K562 (cell line): Measurements from ENCODE around the gene CPM. TPM values are rescaled to one million over a fixed set of nuclear protein-coding genes. Genes with fewer than 3 reads are reported as not detected.

Experiments used
- BDP1 ChIP-seq: IDR thresholded peaks from 3 replicates; pipeline ENCODE4 v1.6.1; 2011; ENCODE audit not compliant: insufficient read length, insufficient read depth
- CBX2 ChIP-seq: fragments of 200-600 bp; sonication (generic); IDR thresholded peaks from one replicate; pipeline ENCODE4 v1.6.1; 2012; ENCODE audit warnings: mild to moderate bottlenecking, low read length, inconsistent platforms; ENCODE audit not compliant: insufficient read depth, poor library complexity, severe bottlenecking
- FOXK1 ChIP-seq: sonication (generic); formaldehyde crosslinking; IDR thresholded peaks from 2 replicates; pipeline ENCODE4 v1.8.0; 2022; ENCODE audit warnings: missing genetic modification reagents, mild to moderate bottlenecking, borderline replicate concordance
- FOXM1 ChIP-seq, 2 experiments: fragments of 450-650 bp in 1 of 2; sonication (generic) in 1 of 2; formaldehyde crosslinking in 1 of 2; IDR thresholded peaks; 2 replicates each; pipeline versions ENCODE4 v1.6.1 to v1.9.0; 2017 to 2022; ENCODE audit warnings: low read depth in 2 of 2, mild to moderate bottlenecking in 2 of 2, missing genetic modification reagents in 1 of 2, moderate library complexity in 1 of 2
- GABPB2 ChIP-seq: fragments of 250-450 bp; sonication (Bioruptor Pico); conservative IDR thresholded peaks from 2 replicates; pipeline ENCODE4 v1.5.1; 2021; ENCODE audit warnings: mild to moderate bottlenecking
- KLF16 ChIP-seq: IDR thresholded peaks from 2 replicates; pipeline ENCODE4 v1.6.1; 2016; ENCODE audit warnings: antibody characterized with exemption
- NCOR1 ChIP-seq: fragments of 450-650 bp; IDR thresholded peaks from 2 replicates; pipeline ENCODE4 v1.6.1; 2016; ENCODE audit warnings: mild to moderate bottlenecking, moderate library complexity
- NUFIP1 ChIP-seq: fragments of 450-650 bp; IDR thresholded peaks from 2 replicates; pipeline ENCODE4 v1.6.1; 2018; ENCODE audit not compliant: partially characterized antibody
- PHB2 ChIP-seq: fragments of 450-650 bp; IDR thresholded peaks from 2 replicates; pipeline ENCODE4 v1.6.1; 2017; ENCODE audit warnings: low read depth
- PTBP1 ChIP-seq: fragments of 200-400 bp; formaldehyde crosslinking; IDR thresholded peaks from 2 replicates; pipeline ENCODE4 v1.6.1; 2017; ENCODE audit warnings: low read depth, low read length
- RBBP5 ChIP-seq: fragments of 200-600 bp; sonication (generic); IDR thresholded peaks from 2 replicates; pipeline ENCODE4 v1.6.1; 2012; ENCODE audit warnings: borderline replicate concordance, mild to moderate bottlenecking, low read length, control low read depth, inconsistent platforms; ENCODE audit not compliant: insufficient read depth, poor library complexity, severe bottlenecking
- RBM22 ChIP-seq: fragments of 200-400 bp; formaldehyde crosslinking; IDR thresholded peaks from 2 replicates; pipeline ENCODE4 v1.6.1; 2018; ENCODE audit warnings: low read length, low read depth; ENCODE audit not compliant: poor library complexity, severe bottlenecking
- RUNX1 ChIP-seq: sonication (generic); IDR thresholded peaks from 2 replicates; pipeline ENCODE4 v1.6.1; 2016; ENCODE audit warnings: antibody characterized with exemption, low read depth
- SIRT6 ChIP-seq: IDR thresholded peaks from one replicate; pipeline ENCODE4 v1.6.1; 2012; ENCODE audit warnings: low read depth, mild to moderate bottlenecking, control low read depth, inconsistent platforms, low read length, moderate library complexity
- SMARCB1 ChIP-seq: IDR thresholded peaks from 2 replicates; pipeline ENCODE4 v1.6.1; 2011; ENCODE audit warnings: improper control_type of control experiment, low read depth; ENCODE audit not compliant: insufficient read length
- SREBF1 ChIP-seq: fragments of 150-350 bp; IDR thresholded peaks from 2 replicates; pipeline ENCODE4 v1.6.1; 2014; ENCODE audit warnings: antibody characterized with exemption, low read depth, low read length, borderline replicate concordance
- TBP ChIP-seq: optimal IDR thresholded peaks from 2 replicates; pipeline ENCODE3; 2011; ENCODE audit warnings: low read depth, low read length, improper control_type of control experiment
- TEAD1 ChIP-seq, 2 experiments: fragments of 450-650 bp in 1 of 2; sonication (generic) in 1 of 2; formaldehyde crosslinking; IDR thresholded peaks; 2 replicates each; pipeline versions ENCODE4 v1.4.0 to v1.8.0; 2020 to 2022; ENCODE audit warnings: mild to moderate bottlenecking in 2 of 2, missing genetic modification reagents in 1 of 2
- ZEB2 ChIP-seq: fragments of 450-650 bp; IDR thresholded peaks from 2 replicates; pipeline ENCODE4 v1.6.1; 2016
- ZKSCAN3 ChIP-seq: fragments of 250-450 bp; sonication (Bioruptor Pico); IDR thresholded peaks from 2 replicates; pipeline ENCODE4 v1.4.0; 2020
- ZNF263 ChIP-seq: sonication (generic); formaldehyde crosslinking; IDR thresholded peaks from 2 replicates; pipeline ENCODE4 v1.8.0; 2022; ENCODE audit warnings: mild to moderate bottlenecking, missing genetic modification reagents, borderline replicate concordance
- ZNF282 ChIP-seq: sonication (generic); formaldehyde crosslinking; IDR thresholded peaks from 2 replicates; pipeline ENCODE4 v1.8.1; 2023; ENCODE audit warnings: missing genetic modification reagents
- ZNF347 ChIP-seq: fragments of 450-650 bp; formaldehyde crosslinking; IDR thresholded peaks from 2 replicates; pipeline ENCODE4 v1.4.0; 2020; ENCODE audit warnings: low read depth, mild to moderate bottlenecking, moderate library complexity
- ZNF354B ChIP-seq: fragments of 250-450 bp; sonication (Bioruptor Pico); IDR thresholded peaks from 2 replicates; pipeline ENCODE4 v1.4.0; 2020
- ZNF436 ChIP-seq: fragments of 250-450, 450-650 bp; sonication (Bioruptor Pico); formaldehyde crosslinking; IDR thresholded peaks from 2 replicates; pipeline ENCODE4 v1.7.0; 2020; ENCODE audit warnings: mild to moderate bottlenecking
- ZNF561 ChIP-seq: fragments of 450-650 bp; formaldehyde crosslinking; conservative IDR thresholded peaks from 2 replicates; pipeline ENCODE4 v1.4.0; 2020; ENCODE audit warnings: mild to moderate bottlenecking, moderate library complexity
- ZNF584 ChIP-seq: fragments of 200-800 bp; sonication (Bioruptor generic); IDR thresholded peaks from 2 replicates; pipeline ENCODE4 v1.6.1; 2016; ENCODE audit warnings: low read depth, mild to moderate bottlenecking, missing genetic modification characterization, missing compliant biosample characterization
- ZNF75A ChIP-seq: fragments of 450-650 bp; formaldehyde crosslinking; IDR thresholded peaks from 2 replicates; pipeline ENCODE4 v1.4.0; 2020; ENCODE audit warnings: mild to moderate bottlenecking
- polyA plus RNA-seq, 8 experiments: library from polyadenylated mRNA; depleted of rRNA in 4 of 8; stranded (reverse) in 5 of 8; unstranded in 3 of 8; fragments of >200 nt; fragmentation: Nextera tagmentation in 2 of 8; fragmentation: Illumina TruSeq in 1 of 8; extraction: Ambion mirVana in 2 of 8; extraction: Trizol in 1 of 8; gene quantifications; 2 replicates each; pipeline versions ENCODE4 v1.2.1 to v1.2.3, GENCODE V29; 2011 to 2014; ENCODE audit warnings: inconsistent platforms in 1 of 8, missing spikeins in 1 of 8
- total RNA-seq, 7 experiments: library from RNA; depleted of rRNA in 6 of 7; stranded (reverse); fragments of >200 nt in 6 of 7; fragmentation: Illumina TruSeq in 2 of 7; extraction: Trizol in 2 of 7; gene quantifications; 2 replicates each; pipeline versions ENCODE4 v1.2.1 to v1.2.3, GENCODE V29; 2011 to 2021; ENCODE audit warnings: low replicate concordance in 1 of 7
- TF ChIP-seq, protein P1 (sequence below): fragments of 450-650 bp; formaldehyde crosslinking; IDR thresholded peaks from 2 replicates; pipeline ENCODE4 v1.4.0; 2022; ENCODE audit warnings: missing genetic modification characterization
- TF ChIP-seq, protein P2 (sequence below): fragments of 450-650 bp; formaldehyde crosslinking; IDR thresholded peaks from 2 replicates; pipeline ENCODE4 v1.4.0; 2022; ENCODE audit warnings: mild to moderate bottlenecking, moderate library complexity
- TF ChIP-seq, protein P3 (sequence below): sonication (generic); formaldehyde crosslinking; IDR thresholded peaks from 2 replicates; pipeline ENCODE4 v1.8.0; 2022; ENCODE audit warnings: mild to moderate bottlenecking, missing genetic modification reagents

Gene CPM
- total and polyA plus RNA-seq, 9 of the 15 experiments (the other 6 are each of a cell fraction or from before 2014, with no cell fraction given), result 0.31 TPM; not detected in 8

DNA sequence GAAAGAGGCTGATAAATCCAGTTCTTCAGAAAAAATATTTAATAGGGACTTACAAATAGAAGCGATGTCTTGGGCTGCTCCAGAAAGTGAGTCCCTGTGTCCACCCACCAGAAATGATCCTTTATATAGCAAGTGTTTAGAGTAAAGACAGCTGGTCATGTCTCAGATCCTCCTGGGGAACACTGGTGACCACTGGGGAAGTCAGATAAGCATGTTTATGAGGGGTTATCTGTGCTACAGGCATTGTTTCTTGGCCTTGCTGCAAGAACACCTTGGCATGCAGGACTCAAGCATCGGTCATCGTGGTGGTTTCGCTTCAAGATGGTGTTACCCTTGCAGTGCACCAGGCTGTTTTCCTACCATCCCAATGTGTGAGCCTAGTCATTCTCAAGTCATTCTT, 27.2 kb downstream of the CPM start (continued):
- TF ChIP-seq ZNF584 (CRISPR knock-in tag) (no peak), NUFIP1 (no peak), RBBP5 (no peak), ZNF282 (no peak), ZNF436 (no peak), KLF16 (peak; percentile 68; the same call in 1 of the 2 replicates), GABPB2 (CRISPR knock-in tag) (no peak), FOXM1 (IDR thresholded peaks at IDR 0.05; ENCODE audit: low read depth) (0 out of 2 replicates have a peak, but pooled peaks have one; percentile 25), FOXM1 (CRISPR knock-in tag; IDR thresholded peaks at IDR 0.05; ENCODE audit: low read depth) (no peak), PHB2 (no peak), BDP1 (no peak), SIRT6 (no peak), SMARCB1 (no peak), ZNF354B (CRISPR knock-in tag) (no peak), SREBF1 (no peak), CBX2 (no peak), PTBP1 (no peak), FOXK1 (CRISPR knock-in tag) (no peak), NCOR1 (peak; percentile 71), ZEB2 (no peak), RUNX1 (no peak), ZNF75A (CRISPR knock-in tag) (no peak), TBP (no peak), ZNF561 (CRISPR knock-in tag) (no peak), ZNF347 (no peak), ZKSCAN3 (CRISPR knock-in tag) (no peak), RBM22 (no peak), ZNF263 (CRISPR knock-in tag) (peak; percentile 73; the same call in 1 of the 2 replicates), TEAD1 (CRISPR knock-in tag; IDR thresholded peaks at IDR 0.05) (0 out of 4 replicates have a peak, but pooled peaks of 1 of the 2 experiments have one; percentile 25)
- TF ChIP-seq, protein P1, sequence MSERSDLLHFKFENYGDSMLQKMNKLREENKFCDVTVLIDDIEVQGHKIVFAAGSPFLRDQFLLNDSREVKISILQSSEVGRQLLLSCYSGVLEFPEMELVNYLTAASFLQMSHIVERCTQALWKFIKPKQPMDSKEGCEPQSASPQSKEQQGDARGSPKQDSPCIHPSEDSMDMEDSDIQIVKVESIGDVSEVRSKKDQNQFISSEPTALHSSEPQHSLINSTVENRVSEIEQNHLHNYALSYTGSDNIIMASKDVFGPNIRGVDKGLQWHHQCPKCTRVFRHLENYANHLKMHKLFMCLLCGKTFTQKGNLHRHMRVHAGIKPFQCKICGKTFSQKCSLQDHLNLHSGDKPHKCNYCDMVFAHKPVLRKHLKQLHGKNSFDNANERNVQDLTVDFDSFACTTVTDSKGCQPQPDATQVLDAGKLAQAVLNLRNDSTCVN (CRISPR knock-in tag), result no peak
- TF ChIP-seq, protein P2, sequence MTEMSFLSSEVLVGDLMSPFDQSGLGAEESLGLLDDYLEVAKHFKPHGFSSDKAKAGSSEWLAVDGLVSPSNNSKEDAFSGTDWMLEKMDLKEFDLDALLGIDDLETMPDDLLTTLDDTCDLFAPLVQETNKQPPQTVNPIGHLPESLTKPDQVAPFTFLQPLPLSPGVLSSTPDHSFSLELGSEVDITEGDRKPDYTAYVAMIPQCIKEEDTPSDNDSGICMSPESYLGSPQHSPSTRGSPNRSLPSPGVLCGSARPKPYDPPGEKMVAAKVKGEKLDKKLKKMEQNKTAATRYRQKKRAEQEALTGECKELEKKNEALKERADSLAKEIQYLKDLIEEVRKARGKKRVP (CRISPR knock-in tag), result no peak
- TF ChIP-seq, protein P3, sequence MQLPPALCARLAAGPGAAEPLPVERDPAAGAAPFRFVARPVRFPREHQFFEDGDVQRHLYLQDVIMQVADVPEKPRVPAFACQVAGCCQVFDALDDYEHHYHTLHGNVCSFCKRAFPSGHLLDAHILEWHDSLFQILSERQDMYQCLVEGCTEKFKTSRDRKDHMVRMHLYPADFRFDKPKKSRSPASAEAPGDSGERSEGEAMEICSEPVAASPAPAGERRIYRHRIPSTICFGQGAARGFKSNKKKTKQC (CRISPR knock-in tag), result no peak
